HepG2 (cell line): ENCODE results near the gene LURAP1L. TPM values are rescaled to one million over a fixed set of nuclear protein-coding genes. Genes with fewer than 3 reads are reported as not detected.

Experiments
- ATAC-seq: fragments of 200-7000 bp; cut with Tn5 transposase; 3 replicates; pipeline ENCODE4 v1.9.1; 2020; ENCODE audit warnings: mild to moderate bottlenecking, moderate library complexity
- BruUV-seq: library from RNA; stranded (reverse); fragments of 400-500 nt; replicated peaks from 2 replicates; lab custom pipeline; 2021; lab: Mats Ljungman, UMichigan
- CTCF ChIA-PET: fragments of 300-600 bp; formaldehyde crosslinking; extraction: SDS; loops from one replicate; lab custom pipeline; 2021; ENCODE audit warnings: low total read pairs, inconsistent platforms, low intra/inter-chr PET ratio; lab: Yijun Ruan, JAX
- POLR2A ChIA-PET: fragments of 350-600 bp; sonication (Branson Sonifier 250); formaldehyde crosslinking; loops from one replicate; lab custom pipeline; 2020; ENCODE audit warnings: antibody characterized with exemption, inconsistent platforms; lab: Yijun Ruan, JAX
- DNase-seq: peaks from one replicate; pipeline ENCODE4 v3.0.0-alpha.2; 2015; ENCODE audit warnings: low spot score
- FAIRE-seq: peaks from 3 replicates; lab custom pipeline; 2011; peaks lifted over from hg19 to GRCh38; lab: Jason Lieb, UNC
- H2AFZ ChIP-seq: one replicate; pipeline ENCODE4 v1.6.1; 2011; ENCODE audit warnings: low read length, inconsistent platforms
- H3K27ac ChIP-seq: fragments of 300-600 bp; 3 replicates; pipeline ENCODE4 v1.8.0; 2011; ENCODE audit warnings: mixed run types, mild to moderate bottlenecking, mixed read lengths, low read length, inconsistent platforms; ENCODE audit not compliant: insufficient read depth; ENCODE audit errors: extremely low read length
- H3K27me3 ChIP-seq, 2 experiments: fragments of 200-600 bp in 1 of 2; 2 replicates in 1 of 2; 3 replicates in 1 of 2; pipeline versions ENCODE4 v1.6.0 to v1.8.0; 2011; ENCODE audit warnings: low read length in 2 of 2, mild to moderate bottlenecking in 2 of 2, moderate library complexity in 2 of 2, inconsistent platforms in 1 of 2; ENCODE audit not compliant: insufficient read depth in 2 of 2, control insufficient read depth in 1 of 2
- H3K36me3 ChIP-seq, 2 experiments: fragments of 200-600 bp in 1 of 2; replicated peaks in 1 of 2; 2 replicates in 1 of 2; 3 replicates in 1 of 2; pipeline versions ENCODE4 v1.5.1 to v1.8.0; 2011; ENCODE audit warnings: low read length in 2 of 2, inconsistent platforms in 1 of 2; ENCODE audit not compliant: insufficient read depth in 2 of 2, control insufficient read depth in 1 of 2
- H3K4me1 ChIP-seq: 2 replicates; pipeline ENCODE4 v1.5.1; 2012; ENCODE audit warnings: low read length, inconsistent platforms; ENCODE audit not compliant: insufficient read depth
- H3K4me2 ChIP-seq: 2 replicates; pipeline ENCODE4 v1.6.0; 2011; ENCODE audit warnings: low read depth, low read length, inconsistent platforms
- H3K4me3 ChIP-seq, 3 experiments: fragments of 200-600 bp in 1 of 3; sonication (generic), shearing (Covaris generic) in 1 of 3; replicated peaks in 1 of 3; 2 replicates each; pipeline ENCODE4 v1.5.1; 2011 to 2016; ENCODE audit warnings: low read length in 3 of 3, inconsistent platforms in 2 of 3, low read depth in 2 of 3, mild to moderate bottlenecking in 2 of 3, control low read depth in 1 of 3, mixed read lengths in 1 of 3; ENCODE audit not compliant: insufficient read depth in 1 of 3
- H3K79me2 ChIP-seq: one replicate; pipeline ENCODE4 v1.6.1; 2011; ENCODE audit warnings: low read length, inconsistent platforms; ENCODE audit not compliant: insufficient read depth
- H3K9ac ChIP-seq: 2 replicates; pipeline ENCODE4 v1.6.0; 2011; ENCODE audit warnings: mild to moderate bottlenecking, low read depth, low read length, inconsistent platforms; ENCODE audit not compliant: insufficient read depth
- H3K9me3 ChIP-seq: 2 replicates; pipeline ENCODE4 v1.5.1; 2012; ENCODE audit warnings: mild to moderate bottlenecking, low read length
- H4K20me1 ChIP-seq: 2 replicates; pipeline ENCODE4 v1.6.0; 2011; ENCODE audit warnings: inconsistent platforms, mild to moderate bottlenecking, low read length, moderate library complexity; ENCODE audit not compliant: insufficient read depth
- CC2D1A ChIP-seq: sonication (generic); formaldehyde crosslinking; IDR thresholded peaks from 2 replicates; pipeline ENCODE4 v1.8.1; 2023; ENCODE audit warnings: mild to moderate bottlenecking, missing genetic modification reagents
- KLF9 ChIP-seq: IDR thresholded peaks from 2 replicates; pipeline ENCODE4 v1.6.1; 2016; ENCODE audit warnings: low read depth
- SETDB1 ChIP-seq: sonication (generic); formaldehyde crosslinking; IDR thresholded peaks from 2 replicates; pipeline ENCODE4 v1.5.1; 2020; ENCODE audit warnings: missing genetic modification reagents, mild to moderate bottlenecking, borderline replicate concordance
- SMARCC2 ChIP-seq: fragments of 450-650 bp; IDR thresholded peaks from 2 replicates; pipeline ENCODE4 v1.6.1; 2017; ENCODE audit warnings: antibody characterized with exemption, mild to moderate bottlenecking
- TEAD2 ChIP-seq: sonication (generic); formaldehyde crosslinking; IDR thresholded peaks from 2 replicates; pipeline ENCODE4 v1.9.0; 2021; ENCODE audit warnings: missing genetic modification reagents
- ZNF264 ChIP-seq: sonication (generic); formaldehyde crosslinking; IDR thresholded peaks from 2 replicates; pipeline ENCODE4 v1.4.0; 2020; ENCODE audit warnings: missing genetic modification reagents
- ZNF274 ChIP-seq: sonication (generic); formaldehyde crosslinking; IDR thresholded peaks from 2 replicates; pipeline ENCODE4 v1.5.1; 2020; ENCODE audit warnings: mild to moderate bottlenecking, missing genetic modification reagents
- ZNF572 ChIP-seq: sonication (generic); formaldehyde crosslinking; IDR thresholded peaks from 2 replicates; pipeline ENCODE4 v1.5.1; 2020; ENCODE audit warnings: mild to moderate bottlenecking, missing genetic modification reagents
- ZNF746 ChIP-seq: sonication (generic); formaldehyde crosslinking; IDR thresholded peaks from 2 replicates; pipeline ENCODE4 v1.8.0; 2022; ENCODE audit warnings: mild to moderate bottlenecking, missing genetic modification reagents
- in situ Hi-C: cut with HindIII; loops from 2 replicates; pipeline ENCODE4 v1.10.0; 2017; ENCODE audit warnings: low pct_unique_long_range_greater_than_20kb; ENCODE audit not compliant: extremely low pct_ligation_motif_present
- intact Hi-C: fragments of 100-400 bp; cut with micrococcal nuclease; formaldehyde crosslinking; loops from one replicate; pipeline ENCODE4 v1.10.0; 2022; ENCODE audit not compliant: unreplicated experiment
- polyA plus RNA-seq, 8 experiments: library from polyadenylated mRNA; depleted of rRNA in 3 of 8; stranded (reverse) in 7 of 8; unstranded in 1 of 8; fragments of >200 nt; fragmentation: Illumina TruSeq in 4 of 8; extraction: Trizol in 4 of 8; gene quantifications; 2 replicates each; pipeline versions ENCODE4 v1.2.1 to v1.2.3, GENCODE V29; 2011 to 2016; ENCODE audit warnings: low read depth in 4 of 8, missing spikeins in 1 of 8, mixed read lengths in 1 of 8; ENCODE audit not compliant: insufficient read depth in 1 of 8
- total RNA-seq, 5 experiments: library from RNA; depleted of rRNA; stranded (reverse); fragments of >200 nt; fragmentation: Illumina TruSeq; extraction: Trizol; gene quantifications; 2 replicates each; pipeline ENCODE4 v1.2.3, GENCODE V29; 2016; ENCODE audit warnings: low read depth in 1 of 5
- TF ChIP-seq, protein P1 (sequence below): sonication (generic); formaldehyde crosslinking; IDR thresholded peaks from 2 replicates; pipeline ENCODE4 v1.4.0; 2020; ENCODE audit warnings: mild to moderate bottlenecking, missing genetic modification reagents
- TF ChIP-seq, protein P2 (sequence below): sonication (generic); formaldehyde crosslinking; IDR thresholded peaks from 2 replicates; pipeline ENCODE4 v1.5.1; 2020; ENCODE audit warnings: missing genetic modification reagents, mild to moderate bottlenecking, borderline replicate concordance

The LURAP1L gene
- total and polyA plus RNA-seq, 2 of the 13 experiments (the other 11 are each of a cell fraction or from before 2014, with no cell fraction given) = 6.7 to 16.6 TPM

- TF ChIP-seq, protein P1, sequence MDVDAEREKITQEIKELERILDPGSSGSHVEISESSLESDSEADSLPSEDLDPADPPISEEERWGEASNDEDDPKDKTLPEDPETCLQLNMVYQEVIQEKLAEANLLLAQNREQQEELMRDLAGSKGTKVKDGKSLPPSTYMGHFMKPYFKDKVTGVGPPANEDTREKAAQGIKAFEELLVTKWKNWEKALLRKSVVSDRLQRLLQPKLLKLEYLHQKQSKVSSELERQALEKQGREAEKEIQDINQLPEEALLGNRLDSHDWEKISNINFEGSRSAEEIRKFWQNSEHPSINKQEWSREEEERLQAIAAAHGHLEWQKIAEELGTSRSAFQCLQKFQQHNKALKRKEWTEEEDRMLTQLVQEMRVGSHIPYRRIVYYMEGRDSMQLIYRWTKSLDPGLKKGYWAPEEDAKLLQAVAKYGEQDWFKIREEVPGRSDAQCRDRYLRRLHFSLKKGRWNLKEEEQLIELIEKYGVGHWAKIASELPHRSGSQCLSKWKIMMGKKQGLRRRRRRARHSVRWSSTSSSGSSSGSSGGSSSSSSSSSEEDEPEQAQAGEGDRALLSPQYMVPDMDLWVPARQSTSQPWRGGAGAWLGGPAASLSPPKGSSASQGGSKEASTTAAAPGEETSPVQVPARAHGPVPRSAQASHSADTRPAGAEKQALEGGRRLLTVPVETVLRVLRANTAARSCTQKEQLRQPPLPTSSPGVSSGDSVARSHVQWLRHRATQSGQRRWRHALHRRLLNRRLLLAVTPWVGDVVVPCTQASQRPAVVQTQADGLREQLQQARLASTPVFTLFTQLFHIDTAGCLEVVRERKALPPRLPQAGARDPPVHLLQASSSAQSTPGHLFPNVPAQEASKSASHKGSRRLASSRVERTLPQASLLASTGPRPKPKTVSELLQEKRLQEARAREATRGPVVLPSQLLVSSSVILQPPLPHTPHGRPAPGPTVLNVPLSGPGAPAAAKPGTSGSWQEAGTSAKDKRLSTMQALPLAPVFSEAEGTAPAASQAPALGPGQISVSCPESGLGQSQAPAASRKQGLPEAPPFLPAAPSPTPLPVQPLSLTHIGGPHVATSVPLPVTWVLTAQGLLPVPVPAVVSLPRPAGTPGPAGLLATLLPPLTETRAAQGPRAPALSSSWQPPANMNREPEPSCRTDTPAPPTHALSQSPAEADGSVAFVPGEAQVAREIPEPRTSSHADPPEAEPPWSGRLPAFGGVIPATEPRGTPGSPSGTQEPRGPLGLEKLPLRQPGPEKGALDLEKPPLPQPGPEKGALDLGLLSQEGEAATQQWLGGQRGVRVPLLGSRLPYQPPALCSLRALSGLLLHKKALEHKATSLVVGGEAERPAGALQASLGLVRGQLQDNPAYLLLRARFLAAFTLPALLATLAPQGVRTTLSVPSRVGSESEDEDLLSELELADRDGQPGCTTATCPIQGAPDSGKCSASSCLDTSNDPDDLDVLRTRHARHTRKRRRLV (CRISPR knock-in tag) = no peak
- TF ChIP-seq ZNF572 (CRISPR knock-in tag) = no peak
Observed at GRCh38 chr9:12730198-12730597, 44.6 kb upstream of the LURAP1L start (continued).

DNA sequence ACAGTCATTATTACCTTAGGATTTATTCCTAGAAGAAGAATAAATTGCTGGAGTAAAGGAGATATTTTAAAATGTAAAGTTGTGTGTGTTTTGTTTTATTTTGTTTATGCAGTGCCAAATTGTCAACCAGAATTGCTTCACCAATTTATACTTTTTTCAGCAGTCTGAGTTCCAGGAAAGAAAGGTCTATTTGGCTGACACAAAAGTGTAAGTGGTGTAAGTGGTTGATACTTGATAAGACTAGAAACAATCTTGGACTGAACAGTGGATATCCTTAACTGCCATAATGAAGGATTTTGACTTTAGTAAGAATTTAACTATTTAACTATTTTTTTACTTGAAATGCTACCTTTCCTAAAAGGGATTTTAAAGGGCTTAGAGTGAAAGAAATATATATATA lies 43.9 kb upstream of the LURAP1L start:
- 0 out of 2 replicates have a peak, but pooled peaks cover 7% of the 10 kb centered on the region for H3K9me3 ChIP-seq
- TF ChIP-seq SETDB1 (CRISPR knock-in tag) (no peak), TEAD2 (no peak), ZNF274 (no peak), KLF9 (no peak), ZNF746 (no peak), CC2D1A (CRISPR knock-in tag) (no peak), ZNF264 (CRISPR knock-in tag) (no peak), SMARCC2 (no peak)
- TF ChIP-seq, protein P2, sequence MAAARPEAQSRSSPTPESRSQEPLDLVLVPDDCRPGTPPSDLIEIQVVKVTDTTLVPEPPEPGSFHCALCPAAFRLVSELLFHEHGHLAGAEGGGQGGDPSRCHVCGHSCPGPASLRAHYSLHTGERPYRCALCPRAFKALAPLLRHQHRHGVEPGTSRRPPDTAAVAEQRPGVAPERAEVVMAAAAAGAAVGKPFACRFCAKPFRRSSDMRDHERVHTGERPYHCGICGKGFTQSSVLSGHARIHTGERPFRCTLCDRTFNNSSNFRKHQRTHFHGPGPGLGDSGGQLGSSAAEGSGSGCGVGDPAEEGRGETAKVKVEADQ (CRISPR knock-in tag) = no peak
- POLR2A ChIA-PET = no interaction called here
- H3K4me2 ChIP-seq = no peak overlapping the region
- DNase-seq = no peak
- no peaks in the 10 kb centered on the region for H3K79me2 ChIP-seq
- no peaks in the 10 kb centered on the region for H3K27me3 ChIP-seq
- no peak overlapping the region for H3K4me3 ChIP-seq
- in situ Hi-C loops = no loop called here
- no peaks in the 10 kb centered on the region for H3K4me1 ChIP-seq
- H3K36me3 ChIP-seq = no peaks in the 10 kb centered on the region
- no peaks in the 10 kb centered on the region for H4K20me1 ChIP-seq
- no peak for ATAC-seq
- no peak overlapping the region for H3K27ac ChIP-seq
- no peak overlapping the region for H2AFZ ChIP-seq
- CTCF ChIA-PET = no interaction called here
- BruUV-seq = no TSS peak
- intact Hi-C loops = no loop called here
- no peak overlapping the region for H3K9ac ChIP-seq
- no peak for FAIRE-seq
